ENCODE measurements around the gene ADCK1.
"Not testable (repeated sequence)": the region's sequence is repeated elsewhere in the genome, so short reads cannot be mapped to it uniquely, and the experiment has no call there.

The ADCK1 gene

DNA sequence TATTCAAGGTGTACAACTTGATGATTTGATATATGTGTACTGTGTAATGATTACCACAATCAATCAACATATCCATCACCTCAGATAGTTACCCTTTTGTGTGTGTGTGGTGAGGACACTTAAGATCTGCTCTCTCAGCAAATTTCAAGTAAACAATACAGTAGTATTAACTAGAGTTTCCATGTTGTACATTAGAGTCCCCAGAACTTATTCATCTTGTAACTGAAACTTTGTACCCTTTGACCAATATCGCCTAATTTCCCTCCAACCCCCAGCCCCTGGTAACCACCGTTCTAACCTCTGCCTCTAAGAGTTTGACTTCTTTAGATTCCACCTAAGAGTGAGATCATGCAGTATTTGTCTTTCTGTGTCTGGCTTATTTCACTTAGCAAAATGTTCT is 12.1 kb downstream of the ADCK1 start:
- DNase-seq = no peak

DNA sequence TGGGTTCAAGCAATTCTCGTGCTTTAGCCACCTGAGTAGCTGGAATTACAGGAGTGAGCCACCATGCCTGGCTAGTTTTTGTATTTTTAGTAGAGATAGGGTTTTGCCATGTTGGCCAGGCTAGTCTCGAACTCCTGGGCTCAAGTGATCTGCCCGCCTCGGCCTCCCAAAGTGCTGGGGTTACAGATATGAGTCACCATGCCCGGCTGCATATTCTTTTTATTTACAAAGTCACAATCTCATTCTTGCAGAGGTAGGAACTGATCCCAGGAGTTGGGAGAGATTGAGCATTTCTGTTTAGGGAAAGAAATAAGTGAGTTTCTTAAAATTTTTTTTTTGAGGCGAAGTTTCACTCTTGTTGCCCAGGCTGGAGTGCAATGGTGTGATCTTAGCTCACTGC is 12.8 kb downstream of the ADCK1 start:
- DNase-seq = not testable (repeated sequence)

DNA sequence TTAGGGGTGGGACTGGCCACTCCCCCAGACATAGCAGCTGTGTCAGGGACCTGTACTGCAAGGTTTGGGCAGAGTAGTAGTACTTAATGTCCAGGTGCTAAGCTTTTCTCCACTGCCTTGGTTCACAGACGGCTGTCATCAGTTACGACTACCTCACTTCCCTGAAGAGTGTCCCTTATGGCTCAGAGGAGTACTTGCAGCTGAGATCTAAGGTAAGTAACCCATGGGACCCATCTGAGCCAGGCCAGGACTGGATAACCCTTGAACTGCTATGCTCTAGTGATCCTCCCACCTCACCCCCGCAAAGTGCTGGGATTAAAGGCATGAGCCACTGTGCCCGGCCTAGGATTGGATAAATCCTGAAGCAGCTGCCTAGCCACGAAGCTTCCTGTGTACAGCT is 22.4 kb downstream of the ADCK1 start:
- no peak for DNase-seq

DNA sequence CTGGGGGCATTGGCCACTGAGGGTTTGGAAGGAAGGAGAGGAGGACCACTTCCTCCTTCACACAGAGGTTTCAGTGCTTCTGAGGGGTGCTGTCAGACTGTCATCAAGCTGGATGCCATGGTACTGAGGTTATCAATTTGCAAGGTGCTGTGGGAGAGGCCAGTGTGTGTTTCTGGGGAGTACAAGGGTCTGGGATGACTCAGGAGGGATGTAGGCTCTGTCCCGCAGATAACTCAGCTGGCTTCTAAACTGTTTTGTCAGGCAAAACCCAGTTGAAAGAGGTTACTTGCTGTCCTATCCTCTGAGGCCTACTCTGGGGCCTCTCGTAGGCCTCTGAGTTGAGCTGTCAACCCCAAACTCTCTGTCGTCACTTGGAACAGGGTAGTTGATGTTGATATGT is 22.8 kb downstream of the ADCK1 start:
- no peak for DNase-seq

DNA sequence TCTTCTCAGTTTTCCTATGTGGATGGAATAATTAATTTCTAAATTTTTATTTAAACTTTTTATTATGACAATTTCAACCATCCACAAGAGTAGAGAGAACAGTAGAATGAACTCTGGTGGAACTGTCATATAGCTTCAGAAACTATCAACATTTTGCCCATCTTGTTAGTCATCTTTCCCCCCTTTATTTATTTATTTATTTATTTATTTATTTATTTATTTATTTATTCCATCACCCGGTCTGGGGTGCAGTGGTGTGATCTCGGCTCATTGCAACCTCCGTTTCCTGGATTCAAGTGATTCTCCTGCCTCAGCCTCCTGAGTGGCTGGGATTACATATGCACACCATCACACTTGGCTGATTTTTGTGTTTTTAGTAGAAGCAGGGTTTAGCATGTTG is 23.5 kb downstream of the ADCK1 start:
- DNase-seq = no peak

DNA sequence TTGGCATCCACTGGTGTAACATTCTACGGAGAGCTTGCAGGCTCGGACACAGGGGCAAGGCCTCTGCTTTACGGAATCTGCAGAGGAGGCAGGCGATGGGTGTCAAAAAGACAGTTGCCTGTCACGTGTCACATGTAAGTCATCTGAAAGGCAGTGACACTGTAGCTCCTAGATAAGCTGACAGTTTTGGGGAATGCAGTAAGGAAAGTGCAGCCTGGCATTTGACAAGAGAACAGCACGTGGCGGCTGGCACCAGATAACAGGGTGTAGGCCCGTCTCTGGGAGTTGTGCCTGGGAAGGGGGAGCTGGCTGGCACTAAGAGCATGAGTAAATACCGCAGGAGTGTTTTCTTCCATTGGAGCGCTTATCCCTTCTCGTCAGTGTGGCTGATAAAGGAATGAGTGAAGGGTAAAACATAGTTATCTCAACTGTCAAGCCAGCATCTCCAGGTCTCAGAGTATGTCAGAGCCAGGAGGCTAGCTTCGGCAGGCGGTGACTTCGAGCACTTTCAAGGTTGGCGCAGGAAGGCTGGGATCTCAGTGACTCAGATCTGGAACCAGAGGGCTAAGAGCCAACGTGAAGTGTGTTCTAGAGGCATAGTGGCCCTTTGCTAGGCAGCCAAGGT is 26.1 kb downstream of the ADCK1 start:
- DNase-seq = no peak

DNA sequence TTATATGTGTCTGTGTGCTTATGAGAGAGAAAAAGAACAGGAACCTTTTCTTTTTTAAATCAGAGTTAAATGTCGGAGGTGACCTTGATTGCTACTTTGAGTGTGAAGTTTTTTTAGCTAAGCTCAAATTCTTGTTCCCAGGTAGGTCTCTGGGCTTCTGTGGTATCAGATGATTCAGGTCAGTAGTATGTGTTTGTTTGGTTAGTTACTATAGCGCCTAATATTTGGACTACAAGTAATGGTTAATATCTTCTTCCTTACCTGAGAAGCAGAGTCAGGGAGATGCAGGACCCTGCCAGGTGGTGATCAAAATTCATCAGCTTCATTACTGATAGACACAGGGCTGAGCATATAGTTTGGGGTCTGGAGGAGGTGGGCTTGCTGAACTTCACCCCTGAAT is 30.8 kb downstream of the ADCK1 start:
- DNase-seq = no peak

DNA sequence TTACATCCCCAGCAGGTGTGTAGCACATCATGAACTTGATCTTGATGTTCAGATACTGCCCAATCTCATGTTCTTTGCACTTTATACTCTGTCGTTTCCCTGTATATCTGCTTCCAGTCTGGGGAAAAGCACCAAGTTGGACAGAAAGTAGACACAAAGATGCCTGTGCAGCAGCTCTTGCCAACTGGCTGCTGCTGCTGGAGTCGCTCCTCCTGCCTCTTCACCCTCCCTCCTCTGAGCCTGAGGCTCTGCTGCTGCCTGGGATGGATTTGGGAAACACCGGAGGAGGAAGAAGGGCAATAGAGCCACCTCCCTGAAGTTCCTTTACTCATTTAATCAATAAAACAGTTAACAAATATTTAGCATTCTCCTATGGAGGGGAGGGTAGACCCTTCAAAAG is 32.4 kb downstream of the ADCK1 start:
- no peak for DNase-seq

DNA sequence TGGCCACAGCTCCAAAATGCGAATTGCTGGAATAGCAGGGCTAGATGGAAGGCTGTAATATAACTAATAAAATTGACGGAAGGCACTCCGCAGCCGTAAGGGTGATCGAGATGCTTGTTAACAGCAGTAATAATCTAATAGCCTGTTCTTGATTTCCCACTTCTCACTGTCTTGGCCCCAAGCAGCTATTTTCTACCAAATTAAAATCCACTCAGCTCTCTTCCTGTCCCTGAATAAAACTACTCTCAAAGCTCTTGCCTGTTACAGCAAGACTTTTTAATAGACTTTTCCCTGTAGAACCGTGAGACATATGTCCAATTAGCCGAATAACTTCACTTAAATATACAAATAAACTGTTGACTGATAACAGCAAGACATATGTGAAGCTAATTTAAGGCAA is 38.0 kb downstream of the ADCK1 start:
- no peak for DNase-seq

DNA sequence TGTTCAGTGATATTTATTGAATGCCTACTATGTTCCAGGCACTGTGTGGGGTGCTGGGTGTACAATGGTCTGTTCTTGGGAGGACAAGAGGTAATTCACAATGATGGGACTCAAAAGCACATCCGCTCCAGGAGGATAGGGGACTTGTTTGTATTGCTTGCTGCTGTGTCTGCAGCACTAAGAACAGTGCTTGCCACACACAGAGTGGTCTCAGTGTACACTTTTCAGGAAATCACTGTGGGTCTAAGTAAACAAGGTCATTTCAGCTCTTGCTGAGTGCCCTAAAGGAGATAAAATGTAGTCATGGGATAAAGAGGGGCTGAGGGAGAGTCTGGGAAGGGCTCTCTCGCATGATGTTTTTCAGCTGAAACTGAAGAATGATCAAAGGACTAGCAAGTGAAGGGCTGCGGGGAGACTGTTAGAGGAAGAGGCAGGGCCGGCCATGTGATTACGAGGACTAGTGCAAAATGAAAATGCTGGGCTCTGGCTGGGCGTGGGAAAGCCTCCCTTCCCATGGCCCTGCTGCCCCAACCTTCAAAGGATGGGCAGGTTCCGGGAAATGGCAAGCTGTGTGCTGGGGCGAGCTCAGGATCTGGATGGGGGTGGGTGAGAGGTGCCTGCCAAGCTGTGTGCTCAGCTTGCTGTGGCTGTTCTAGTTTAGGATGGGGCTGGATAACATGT is 39.1 kb downstream of the ADCK1 start:
- DNase-seq = no peak

DNA sequence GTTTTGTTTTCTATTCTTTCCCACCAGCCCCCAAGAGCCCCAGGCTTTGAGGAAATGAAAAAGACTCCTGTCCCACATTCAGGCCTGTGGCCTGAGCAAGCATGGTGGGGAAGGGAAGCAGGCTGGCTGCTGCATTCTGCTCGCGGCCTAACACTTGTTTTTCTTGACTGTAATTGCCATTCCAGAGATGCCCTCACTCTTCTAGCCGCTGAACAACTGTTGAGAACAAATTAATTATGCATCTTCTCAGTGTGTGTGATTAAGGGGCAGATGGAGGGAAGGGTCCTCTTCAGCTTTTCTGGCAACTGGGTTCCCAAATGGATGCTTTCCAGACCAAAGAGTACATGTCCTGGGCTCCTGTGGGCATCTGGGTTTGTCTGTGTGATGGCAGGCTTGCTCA is 43.3 kb downstream of the ADCK1 start:
- no peak for DNase-seq

DNA sequence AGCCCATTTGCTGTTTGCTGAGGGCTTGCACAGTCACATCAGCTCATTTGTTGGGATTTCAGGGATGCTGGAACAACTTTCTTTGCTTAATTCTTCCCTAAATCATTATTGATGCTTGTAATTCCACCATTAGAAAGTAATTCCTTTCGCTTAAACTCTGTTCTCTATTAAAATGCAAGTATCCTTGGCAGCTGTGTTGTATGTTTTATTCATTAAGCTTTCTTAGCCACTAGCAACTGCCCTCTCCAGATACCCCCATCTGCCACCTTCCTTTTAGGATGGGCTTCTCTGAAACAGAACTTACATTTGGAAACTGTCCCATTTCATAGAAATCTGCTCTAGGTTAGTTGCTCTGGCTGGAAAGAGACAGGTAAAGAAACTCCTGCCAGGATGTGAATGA is 43.7 kb downstream of the ADCK1 start:
- no peak for DNase-seq

DNA sequence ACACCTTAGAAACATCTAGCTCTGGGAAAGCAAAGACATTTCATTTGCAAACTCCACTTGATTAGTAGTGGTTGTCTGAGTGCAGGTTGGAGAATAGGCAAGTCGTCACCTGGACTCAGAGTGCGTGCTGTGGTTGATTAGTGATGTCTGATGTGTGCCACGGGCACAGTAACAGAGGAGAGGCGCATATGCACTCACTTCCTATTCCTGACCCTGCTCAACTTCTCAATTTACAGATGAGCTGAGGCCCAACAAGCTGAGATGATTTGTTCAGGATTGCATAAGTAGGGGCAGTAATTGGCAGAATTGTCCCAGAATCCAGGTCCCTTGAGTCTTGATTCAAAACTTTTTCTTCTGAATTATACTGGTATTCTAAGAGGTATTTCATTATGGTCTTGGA is 44.9 kb downstream of the ADCK1 start:
- DNase-seq = no peak

DNA sequence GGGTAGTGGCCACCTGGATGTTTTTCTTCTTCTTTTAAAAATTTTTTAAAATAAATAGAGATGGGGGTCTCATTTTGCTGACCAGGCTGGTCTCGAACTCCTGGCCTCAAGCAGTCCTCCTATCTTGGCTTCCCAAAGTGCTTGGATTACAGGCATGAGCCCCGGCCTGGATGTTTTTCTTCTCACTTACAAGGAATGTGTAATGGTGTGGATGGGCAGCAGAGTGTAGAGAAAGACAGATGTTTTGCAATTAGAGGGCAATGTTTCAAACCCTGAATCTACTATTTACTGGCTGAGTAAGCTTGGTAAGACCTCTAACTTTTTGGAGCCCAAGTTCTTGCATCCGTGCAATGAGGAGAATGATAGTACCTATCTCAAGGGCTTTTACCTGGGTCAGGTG is 48.1 kb downstream of the ADCK1 start:
- DNase-seq = no peak

DNA sequence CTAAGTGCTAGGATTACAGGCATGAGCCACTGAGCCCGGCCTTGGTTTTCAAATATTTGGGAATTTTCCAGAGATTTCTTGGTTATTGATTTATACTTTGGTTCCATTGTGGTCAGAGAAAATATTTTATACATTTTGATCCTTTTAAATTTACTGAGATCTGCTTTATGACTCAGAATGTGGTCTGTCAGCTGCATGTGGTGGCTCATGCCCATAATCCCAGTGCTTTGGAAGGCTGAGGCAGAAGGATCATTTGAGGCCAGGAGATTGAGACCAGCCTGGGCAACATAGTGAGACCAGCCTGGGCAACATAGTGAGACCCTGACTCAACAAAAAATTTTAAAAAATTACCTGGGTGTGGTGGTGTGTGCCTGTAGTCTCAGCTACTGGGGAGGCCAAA is 49.8 kb downstream of the ADCK1 start:
- no peak for DNase-seq

DNA sequence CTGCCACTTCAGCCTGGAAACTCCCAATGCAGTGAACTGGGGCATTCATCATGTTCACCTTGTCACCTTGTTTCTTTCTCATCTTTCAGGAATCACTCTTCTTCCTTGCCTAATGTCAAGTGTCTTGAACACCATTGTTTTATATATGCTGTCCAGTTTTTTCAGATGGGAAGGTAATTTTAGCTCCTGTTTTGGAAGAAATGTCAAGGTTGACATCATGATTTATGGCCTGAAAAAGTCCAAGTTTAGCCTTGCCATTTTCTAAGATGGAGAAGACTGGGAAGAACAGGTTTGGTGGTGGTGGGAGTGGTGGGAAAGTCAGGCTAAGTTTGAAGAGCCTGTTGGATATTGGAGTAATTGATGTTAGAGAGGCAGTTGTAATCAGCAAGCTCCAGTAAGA is 54.0 kb downstream of the ADCK1 start:
- DNase-seq = no peak

DNA sequence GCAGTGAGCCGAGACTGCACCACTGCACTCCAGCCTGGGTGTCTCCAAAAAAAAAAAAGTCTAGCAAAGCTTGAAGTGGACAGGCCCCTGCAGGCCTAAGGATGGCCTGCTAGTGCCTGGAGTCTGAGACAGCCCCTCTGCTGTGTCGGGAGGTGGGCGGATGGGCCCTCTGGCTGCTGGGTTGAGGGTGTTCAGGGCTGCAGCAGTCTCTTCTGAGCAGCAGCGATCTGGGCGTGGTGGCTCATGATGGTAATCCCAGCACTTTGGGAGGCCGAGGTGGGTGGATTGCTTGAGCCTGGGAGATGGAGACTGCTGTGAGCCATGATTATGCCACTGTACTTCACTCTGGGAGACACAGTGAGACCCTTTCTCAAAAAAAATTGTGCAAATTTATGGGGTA is 57.0 kb downstream of the ADCK1 start:
- no peak for DNase-seq

DNA sequence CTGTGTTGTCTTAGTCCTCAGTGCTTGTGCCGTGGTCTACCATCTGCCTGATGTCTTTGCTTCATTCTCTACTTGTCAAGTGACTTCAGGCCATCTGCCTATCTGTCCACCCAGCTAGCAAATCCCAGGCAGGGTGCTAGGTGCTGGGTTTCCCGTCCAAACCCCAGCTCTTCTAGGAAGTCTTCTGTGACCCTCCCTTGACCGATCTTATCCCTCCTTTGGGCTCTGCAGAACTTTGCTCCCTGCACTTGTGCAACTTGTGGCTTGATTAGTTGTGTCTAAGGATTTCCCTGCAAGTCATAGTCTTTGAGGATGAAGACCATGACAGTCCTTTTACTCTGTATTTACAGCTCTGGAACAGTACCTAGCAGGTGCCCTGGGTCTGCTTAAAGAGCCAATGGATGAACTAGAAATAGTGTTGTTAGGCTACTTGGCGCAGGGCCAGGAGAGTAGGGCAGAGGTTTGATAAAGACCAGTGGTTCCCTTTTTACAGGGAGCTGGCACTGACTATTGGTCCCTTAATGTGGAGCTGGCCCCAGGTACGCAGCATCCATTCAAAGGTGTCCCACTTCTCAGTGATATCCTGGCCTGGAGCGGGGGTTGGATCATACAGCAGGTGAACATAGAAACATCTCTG is 60.1 kb downstream of the ADCK1 start:
- DNase-seq = no peak

DNA sequence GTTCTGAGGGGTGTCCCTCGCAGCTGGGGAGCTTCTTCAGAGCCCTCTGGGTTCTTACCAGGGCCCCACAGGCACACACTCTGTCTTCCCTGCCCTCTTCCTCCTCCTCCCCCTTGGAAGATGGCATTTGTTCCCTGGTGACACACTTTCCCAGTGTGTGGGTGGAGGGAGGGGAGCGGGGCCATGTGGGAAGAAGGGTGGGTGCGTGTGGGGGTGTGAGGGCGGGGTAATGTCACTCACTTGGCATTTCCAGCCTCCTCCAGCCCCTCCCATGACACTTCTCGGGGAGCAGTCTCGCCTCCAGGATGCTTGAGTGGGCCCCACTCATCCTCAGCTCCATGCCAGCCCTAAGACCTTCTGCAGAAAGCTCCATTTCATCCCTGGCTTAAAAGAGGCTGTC is 61.3 kb downstream of the ADCK1 start:
- no peak for DNase-seq

DNA sequence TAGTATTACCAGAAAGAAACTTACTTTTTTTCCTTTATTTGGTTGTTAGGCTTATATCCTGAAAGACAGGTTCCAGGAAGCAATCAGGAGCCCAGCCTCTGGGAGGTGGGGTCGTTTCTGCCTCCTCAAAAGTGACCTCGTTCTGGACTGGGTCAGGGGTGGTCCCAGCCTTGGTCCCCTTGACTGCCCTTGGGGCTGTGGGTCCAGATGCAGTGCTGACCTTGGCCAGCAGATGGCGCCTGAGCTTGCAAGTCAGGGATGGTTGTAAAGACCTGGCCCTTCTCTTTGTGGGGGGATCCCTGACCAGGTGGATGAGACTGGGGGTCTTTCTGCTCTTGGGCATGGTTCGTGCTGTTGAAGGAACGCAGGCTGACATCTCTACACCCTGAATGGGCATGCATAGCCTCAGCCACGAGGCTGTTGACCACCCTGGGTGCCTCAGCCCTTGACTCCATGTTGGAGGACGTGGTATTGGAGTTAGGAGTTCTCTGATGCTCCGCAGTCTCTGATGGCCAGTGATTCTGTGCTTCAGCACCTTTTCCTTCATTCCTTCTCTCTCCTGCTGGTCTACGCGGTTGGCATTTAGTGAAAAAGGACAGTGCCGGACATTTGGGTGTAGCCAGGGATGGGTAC is 62.4 kb downstream of the ADCK1 start:
- peak; percentile 57 for DNase-seq

DNA sequence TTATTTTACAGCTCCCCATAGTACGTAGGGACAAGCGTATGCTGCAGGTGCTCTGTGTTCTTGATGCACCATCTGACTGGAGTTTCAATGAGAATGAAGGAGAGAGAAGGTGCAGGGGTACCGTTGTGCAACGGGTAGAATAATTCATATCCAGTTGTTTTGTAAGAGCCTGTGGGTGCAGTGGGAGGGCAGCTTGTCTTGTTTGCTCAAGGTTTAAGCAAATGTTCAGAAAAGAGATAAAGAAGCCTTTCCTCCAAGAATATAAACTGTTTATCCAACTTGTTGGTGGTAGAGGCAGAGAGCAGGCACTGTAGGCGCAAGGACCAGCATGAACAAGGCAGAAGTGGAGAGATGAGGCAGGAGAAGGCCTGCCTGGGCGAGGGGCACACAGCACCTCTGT is 64.2 kb downstream of the ADCK1 start:
- no peak for DNase-seq

DNA sequence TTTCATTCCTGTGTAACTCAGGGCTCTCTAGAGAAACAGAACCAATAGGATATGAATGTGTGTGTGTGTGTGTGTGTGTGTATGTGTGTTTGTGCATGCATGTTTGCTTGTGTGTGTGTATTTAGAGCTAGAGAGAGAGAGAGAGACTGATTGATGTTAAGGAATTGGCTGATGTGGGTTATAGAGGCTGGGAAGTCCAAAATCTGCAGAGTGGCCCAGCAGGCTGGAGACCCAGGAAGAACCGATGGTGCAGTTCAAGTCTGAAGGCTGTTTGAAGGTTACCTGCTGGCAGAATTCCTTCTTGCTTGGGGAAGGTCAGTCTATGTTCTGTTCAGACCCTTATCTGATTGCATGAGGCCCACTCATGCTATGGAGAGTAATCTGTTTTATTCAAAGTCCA is 64.7 kb downstream of the ADCK1 start:
- no peak for DNase-seq

DNA sequence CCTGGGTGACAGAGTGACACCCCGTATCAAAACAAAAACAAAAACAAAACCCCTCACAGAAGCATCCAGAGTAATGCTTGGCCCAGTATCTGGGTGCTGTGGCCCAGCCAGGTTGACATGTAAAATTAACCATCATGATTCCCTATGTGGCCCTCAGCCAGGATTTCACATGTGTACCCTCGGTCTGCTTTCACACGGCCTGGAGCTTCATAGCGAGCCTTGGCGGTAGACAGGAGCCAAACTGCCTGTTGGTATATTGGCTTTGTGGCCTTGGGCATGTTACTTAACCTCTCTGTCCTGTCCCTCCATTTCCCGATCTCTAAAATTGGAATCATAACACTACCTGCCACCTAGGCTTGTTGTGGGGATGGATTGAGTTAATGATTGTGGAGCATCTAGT is 65.5 kb downstream of the ADCK1 start:
- no peak for DNase-seq

DNA sequence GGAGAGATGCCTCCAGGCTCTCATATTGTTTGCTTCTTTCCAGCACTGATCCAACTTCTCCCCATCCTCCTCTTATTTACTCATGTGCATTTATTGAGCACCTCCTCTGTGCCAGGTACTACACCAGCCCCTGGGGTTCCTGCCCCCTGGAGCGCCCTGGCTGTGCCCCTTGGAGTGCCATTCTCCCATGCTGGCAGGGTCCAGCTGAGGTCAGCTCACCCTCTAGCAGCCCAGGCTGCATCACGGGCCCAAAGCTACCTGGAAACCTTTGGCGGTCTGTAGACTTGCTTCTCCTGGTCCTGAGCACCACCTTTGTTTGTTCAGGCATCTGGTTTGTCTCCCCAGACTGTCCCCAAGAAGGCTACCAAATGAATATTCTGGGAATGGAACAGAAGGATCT is 67.0 kb downstream of the ADCK1 start:
- DNase-seq = no peak

Measured in CD4-positive, alpha-beta T cell treated with Interleukin-21 for 1 hour (primary cell).